Activated CD8-positive, alpha-beta T cell treated with anti-CD3 and anti-CD28 coated beads for 36 hours (primary cell): ENCODE measurements around the gene C15orf39. TPM values are rescaled to one million over a fixed set of nuclear protein-coding genes. Genes with fewer than 3 reads are reported as not detected.
"Not testable (repeated sequence)": the region's sequence is repeated elsewhere in the genome, so short reads cannot be mapped to it uniquely, and the experiment has no call there.

Experiments
- ATAC-seq: fragments of 200-7000 bp; cut with Tn5 transposase; one replicate; pipeline ENCODE4 v1.10.0; 2021; ENCODE audit warnings: mild to moderate bottlenecking, moderate library complexity
- CTCF ChIA-PET: fragments of 350-600 bp; sonication (Branson Sonifier 250); formaldehyde crosslinking; loops from one replicate; lab custom pipeline; 2021; ENCODE audit warnings: antibody characterized with exemption; lab: Charles Lee
- POLR2A ChIA-PET: fragments of 350-600 bp; sonication (Branson Sonifier 250); formaldehyde crosslinking; loops from one replicate; lab custom pipeline; 2021; ENCODE audit warnings: antibody characterized with exemption; lab: Charles Lee
- DNase-seq: peaks from one replicate; pipeline ENCODE4 v3.0.0-alpha.2; 2020
- H3K27ac Mint-ChIP-seq: one replicate; pipeline ENCODE4 v1.8.0; 2021; ENCODE audit warnings: mild to moderate bottlenecking, mixed read lengths
- H3K27me3 Mint-ChIP-seq: one replicate; pipeline ENCODE4 v1.8.0; 2021; ENCODE audit warnings: mixed read lengths
- H3K36me3 Mint-ChIP-seq: one replicate; pipeline ENCODE4 v1.8.0; 2021; ENCODE audit warnings: low read depth, mixed read lengths
- H3K4me1 Mint-ChIP-seq: one replicate; pipeline ENCODE4 v1.8.0; 2021; ENCODE audit warnings: low read depth, mixed read lengths
- H3K4me3 Mint-ChIP-seq: one replicate; pipeline ENCODE4 v1.8.0; 2021; ENCODE audit warnings: mild to moderate bottlenecking, moderate library complexity, mixed read lengths
- H3K9me3 Mint-ChIP-seq: one replicate; pipeline ENCODE4 v1.8.0; 2021; ENCODE audit warnings: mixed read lengths
- intact Hi-C: fragments of 100-400 bp; cut with micrococcal nuclease; formaldehyde crosslinking; loops from one replicate; pipeline ENCODE4 v1.10.0; 2022
- total RNA-seq, 2 experiments: library from RNA; stranded (reverse); gene quantifications; one replicate each; pipeline ENCODE4 v1.2.3, GENCODE V29; 2021
- TF ChIP-seq, protein P1 (sequence below): fragments of 200-600 bp; IDR thresholded peaks from one replicate; pipeline ENCODE4 v1.8.0; 2022; ENCODE audit warnings: antibody characterized with exemption, mild to moderate bottlenecking

The C15orf39 gene
- total RNA-seq, 2 experiments from 2014 or later, result 22.1 to 24.1 TPM

DNA sequence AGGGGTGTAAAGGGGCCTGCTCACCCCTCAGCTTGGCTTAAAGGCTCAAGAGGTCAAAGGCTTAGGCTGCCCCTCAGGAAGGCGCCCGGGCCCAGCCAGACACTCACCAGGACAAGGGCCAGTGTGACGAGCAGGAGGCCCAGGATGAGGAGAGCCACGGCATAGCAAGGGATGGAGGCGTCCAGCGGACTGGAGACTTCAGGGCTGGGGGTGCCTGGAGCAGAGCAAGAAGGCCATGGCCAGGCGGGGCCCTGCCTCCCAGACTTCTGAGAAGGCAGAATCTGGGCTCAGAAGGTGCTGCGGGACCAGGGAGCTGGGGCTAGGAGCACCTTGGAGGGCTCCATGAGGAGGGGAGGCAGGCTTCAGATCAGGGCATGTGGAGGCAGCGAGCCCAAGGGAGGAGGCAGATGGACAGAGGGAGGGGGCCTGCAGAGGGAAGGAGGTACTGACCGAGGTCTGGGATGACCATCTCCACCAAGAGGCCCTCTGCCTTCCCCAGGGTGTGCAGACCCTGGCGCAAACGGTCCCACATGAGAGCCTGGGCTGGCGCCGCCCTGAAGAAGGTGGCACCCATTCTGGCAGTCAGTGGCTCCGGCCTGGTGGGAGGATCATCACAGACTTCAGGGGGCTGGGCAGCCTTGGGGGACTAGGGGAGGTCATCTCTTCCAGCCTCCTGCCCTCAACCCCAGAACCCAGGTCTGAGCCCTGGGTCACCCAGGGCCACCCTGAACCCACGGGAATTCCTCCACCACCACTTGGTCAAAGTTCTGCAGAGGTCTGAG lies 24.5 kb downstream of the C15orf39 start:
- no peak for ATAC-seq
- no peaks in the 10 kb centered on the region for H3K36me3 Mint-ChIP-seq
- TF ChIP-seq, protein P1, sequence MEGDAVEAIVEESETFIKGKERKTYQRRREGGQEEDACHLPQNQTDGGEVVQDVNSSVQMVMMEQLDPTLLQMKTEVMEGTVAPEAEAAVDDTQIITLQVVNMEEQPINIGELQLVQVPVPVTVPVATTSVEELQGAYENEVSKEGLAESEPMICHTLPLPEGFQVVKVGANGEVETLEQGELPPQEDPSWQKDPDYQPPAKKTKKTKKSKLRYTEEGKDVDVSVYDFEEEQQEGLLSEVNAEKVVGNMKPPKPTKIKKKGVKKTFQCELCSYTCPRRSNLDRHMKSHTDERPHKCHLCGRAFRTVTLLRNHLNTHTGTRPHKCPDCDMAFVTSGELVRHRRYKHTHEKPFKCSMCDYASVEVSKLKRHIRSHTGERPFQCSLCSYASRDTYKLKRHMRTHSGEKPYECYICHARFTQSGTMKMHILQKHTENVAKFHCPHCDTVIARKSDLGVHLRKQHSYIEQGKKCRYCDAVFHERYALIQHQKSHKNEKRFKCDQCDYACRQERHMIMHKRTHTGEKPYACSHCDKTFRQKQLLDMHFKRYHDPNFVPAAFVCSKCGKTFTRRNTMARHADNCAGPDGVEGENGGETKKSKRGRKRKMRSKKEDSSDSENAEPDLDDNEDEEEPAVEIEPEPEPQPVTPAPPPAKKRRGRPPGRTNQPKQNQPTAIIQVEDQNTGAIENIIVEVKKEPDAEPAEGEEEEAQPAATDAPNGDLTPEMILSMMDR, result no peak
- no peaks in the 10 kb centered on the region for H3K9me3 Mint-ChIP-seq
- H3K4me3 Mint-ChIP-seq, result no peak overlapping the region
- DNase-seq, result no peak
- no peaks in the 10 kb centered on the region for H3K4me1 Mint-ChIP-seq
- POLR2A ChIA-PET, result no interaction called here
- CTCF ChIA-PET, result no interaction called here
- no peaks in the 10 kb centered on the region for H3K27me3 Mint-ChIP-seq
- intact Hi-C loops, result no loop called here
- no peak overlapping the region for H3K27ac Mint-ChIP-seq

DNA sequence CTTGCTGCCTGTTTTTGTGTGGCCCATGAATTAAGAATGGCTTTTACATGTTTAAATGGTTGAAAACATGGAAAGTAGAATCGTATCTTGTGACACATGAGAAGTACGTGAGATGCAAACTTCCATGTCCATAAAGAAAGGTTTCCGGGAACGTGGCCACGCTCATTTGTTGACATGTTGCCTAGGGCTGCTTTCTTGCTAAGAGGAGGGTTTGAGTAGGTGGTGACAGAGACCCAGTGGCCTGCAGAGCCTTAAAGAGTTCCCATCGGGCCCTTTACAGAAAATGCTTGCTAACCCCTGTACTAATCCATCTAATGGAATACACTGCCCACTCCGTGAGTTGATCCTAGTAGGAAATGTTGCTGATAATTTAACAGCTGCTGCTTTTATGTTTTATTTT lies 25.4 kb downstream of the C15orf39 start:
- ATAC-seq, CTCF ChIA-PET, intact Hi-C loops: not testable (repeated sequence)

DNA sequence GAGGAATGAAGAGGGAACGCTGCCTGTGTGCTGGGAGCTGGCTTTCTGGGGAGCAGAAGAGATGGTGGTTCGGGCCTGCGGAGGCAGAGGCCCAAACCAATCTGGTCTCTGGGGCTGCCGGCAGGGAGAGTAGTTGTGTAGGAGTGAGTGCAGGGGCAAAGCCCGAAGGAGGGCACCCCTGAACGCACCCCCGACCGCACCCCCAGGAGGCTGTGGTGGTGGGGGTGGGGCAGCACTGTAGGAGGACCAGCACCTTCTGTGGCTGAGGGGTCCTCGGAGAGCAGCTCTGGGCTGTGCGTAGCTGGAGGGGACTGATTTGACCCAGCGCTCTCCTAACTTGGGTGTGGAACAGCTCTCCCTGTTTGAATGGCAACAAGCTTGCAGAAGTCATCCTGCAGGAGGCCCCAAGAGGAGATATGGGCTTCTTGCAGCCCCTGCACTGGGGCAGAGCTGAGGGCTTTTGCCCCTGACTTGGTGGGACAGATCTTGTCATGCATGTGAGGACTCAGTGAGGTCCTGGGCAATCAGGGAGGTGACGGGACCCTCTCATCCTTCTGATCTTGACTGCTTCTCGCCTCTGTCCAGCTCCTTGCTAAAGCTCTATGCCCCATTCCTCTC lies 26.1 kb downstream of the C15orf39 start:
- intact Hi-C loops, result no loop called here
- H3K4me3 Mint-ChIP-seq, result no peak overlapping the region
- H3K36me3 Mint-ChIP-seq, result no peaks in the 10 kb centered on the region
- CTCF ChIA-PET, result no interaction called here
- no peak for ATAC-seq
- TF ChIP-seq, protein P1, result no peak
- no peak for DNase-seq
- H3K4me1 Mint-ChIP-seq, result no peaks in the 10 kb centered on the region
- POLR2A ChIA-PET, result no interaction called here
- H3K9me3 Mint-ChIP-seq, result no peaks in the 10 kb centered on the region
- H3K27me3 Mint-ChIP-seq, result peaks cover 9% of the 10 kb centered on the region
- no peak overlapping the region for H3K27ac Mint-ChIP-seq

More for the DNA sequence above, 25.4 kb downstream of the C15orf39 start:
- H3K36me3 Mint-ChIP-seq, H3K27me3 Mint-ChIP-seq, H3K9me3 Mint-ChIP-seq, H3K4me1 Mint-ChIP-seq, POLR2A ChIA-PET, DNase-seq, H3K27ac Mint-ChIP-seq, H3K4me3 Mint-ChIP-seq: not testable (repeated sequence)

DNA sequence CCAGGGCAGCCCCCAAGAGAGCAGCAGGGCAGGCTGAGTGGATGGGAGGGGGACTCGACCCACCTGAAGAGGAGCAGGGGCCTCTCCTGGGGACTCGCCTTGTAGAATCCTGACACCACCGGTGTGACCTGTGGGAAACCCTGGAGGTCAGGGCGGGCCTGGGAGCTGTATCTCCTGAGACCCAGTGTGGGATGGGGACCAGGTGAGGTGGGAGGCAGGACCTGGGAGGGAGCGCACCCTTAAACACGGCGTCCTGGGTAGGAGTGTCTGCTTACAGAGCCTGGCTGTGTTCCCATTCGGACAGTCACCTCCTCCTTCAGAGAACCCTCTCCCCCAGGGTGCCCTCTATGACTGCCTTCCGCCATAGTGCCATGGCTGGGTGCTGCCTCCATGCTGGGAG lies 27.1 kb downstream of the C15orf39 start:
- ChIA-PET CTCF (no interaction called here), POLR2A (interaction anchor here (1.4 kb wide), 1 partner anchor 20 kb away, joined by 4 read pairs; no protein-coding TSS in a partner anchor)
- Mint-ChIP-seq H3K9me3 (no peaks in the 10 kb centered on the region), H3K4me3 (no peak overlapping the region), H3K27ac (no peak overlapping the region), H3K27me3 (peaks cover 10% of the 10 kb centered on the region), H3K4me1 (no peaks in the 10 kb centered on the region), H3K36me3 (no peaks in the 10 kb centered on the region)
- DNase-seq (no peak), ATAC-seq (no peak)
- TF ChIP-seq, protein P1, result no peak
- intact Hi-C loops, result no loop called here

DNA sequence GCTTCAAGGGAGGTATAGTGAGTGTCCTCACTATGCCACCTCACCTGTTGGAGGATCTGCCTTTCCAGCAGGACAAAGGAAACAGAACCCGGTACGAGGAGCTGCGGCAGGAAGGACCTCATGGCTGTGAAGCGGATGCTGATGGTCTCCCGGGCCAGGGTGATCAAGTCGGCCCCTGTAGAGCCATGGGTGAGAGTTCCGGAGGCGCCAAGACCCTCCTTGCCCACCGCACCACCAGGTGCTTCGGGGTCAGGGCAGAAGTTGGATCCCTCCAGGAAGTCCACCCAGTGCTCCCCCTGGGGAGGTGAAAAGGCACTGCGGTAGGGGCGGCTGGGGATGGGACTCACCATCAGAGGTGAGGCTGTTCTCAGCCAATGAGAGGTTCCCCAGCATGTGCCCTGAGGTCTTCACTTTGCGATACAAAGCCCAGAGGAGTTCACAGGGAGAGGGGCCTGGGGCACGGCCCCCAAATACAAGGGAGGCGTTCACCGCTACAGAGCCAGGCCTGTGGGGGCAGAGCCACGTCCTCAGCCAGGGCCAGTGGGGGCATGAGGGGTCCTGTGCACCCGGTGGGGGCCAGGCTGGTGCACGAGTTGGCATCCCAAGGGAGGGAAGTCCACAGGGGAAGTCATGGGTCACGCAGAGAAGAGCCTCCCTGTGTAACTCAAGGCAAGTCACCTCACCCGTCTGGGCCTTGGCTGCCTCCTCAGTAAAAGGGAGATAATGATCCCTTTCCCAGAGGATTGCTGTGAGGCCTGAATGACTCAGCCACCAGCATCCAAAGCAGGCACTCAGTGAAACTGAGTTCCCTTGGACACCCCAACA lies 27.7 kb downstream of the C15orf39 start:
- TF ChIP-seq, protein P1, result no peak
- Mint-ChIP-seq H3K27me3 (peaks cover 10% of the 10 kb centered on the region), H3K27ac (no peak overlapping the region), H3K4me3 (no peak overlapping the region), H3K9me3 (no peaks in the 10 kb centered on the region), H3K36me3 (no peaks in the 10 kb centered on the region), H3K4me1 (no peaks in the 10 kb centered on the region)
- ChIA-PET POLR2A (interaction anchor here (1.4 kb wide), 1 partner anchor 21 kb away, joined by 4 read pairs; no protein-coding TSS in a partner anchor), CTCF (no interaction called here)
- ATAC-seq (no peak), DNase-seq (no peak)
- intact Hi-C loops, result no loop called here
